Tibial nerve (tissue), 4 donors: ENCODE measurements around the gene SH2D3C. TPM values are rescaled to one million over a fixed set of nuclear protein-coding genes. Genes with fewer than 3 reads are reported as not detected.
"Not testable (repeated sequence)": the region's sequence is repeated elsewhere in the genome, so short reads cannot be mapped to it uniquely, and the experiment has no call there.

Experiments
- DNase-seq, 2 donors: peaks; one replicate each; pipeline ENCODE4 v3.0.0-alpha.2; 2019; ENCODE audit warnings: low spot score in 2 of 2
- H3K27ac ChIP-seq, 4 donors: fragments of 200-600 bp; sonication (generic) in 3 of 4; one replicate each; pipeline ENCODE4 v1.5.1; 2017 to 2019; ENCODE audit warnings: mild to moderate bottlenecking in 1 of 4
- H3K27me3 ChIP-seq, 2 donors: fragments of 200-600 bp; sonication (generic) in 1 of 2; one replicate each; pipeline versions ENCODE4 v1.5.1 to v1.6.0; 2017 to 2019
- H3K36me3 ChIP-seq, 3 donors: fragments of 200-600 bp; sonication (generic); one replicate each; pipeline ENCODE4 v1.5.1; 2018 to 2019
- H3K4me1 ChIP-seq, 4 donors: fragments of 200-600 bp; sonication (generic) in 3 of 4; one replicate each; pipeline ENCODE4 v1.5.1; 2017 to 2019
- H3K4me3 ChIP-seq, 4 donors: fragments of 200-600 bp; sonication (generic) in 3 of 4; one replicate each; pipeline ENCODE4 v1.5.1; 2017 to 2019; ENCODE audit warnings: mild to moderate bottlenecking in 1 of 4, moderate library complexity in 1 of 4
- H3K9me3 ChIP-seq, 4 donors: fragments of 200-600 bp; sonication (generic) in 3 of 4; one replicate each; pipeline ENCODE4 v1.5.1; 2017 to 2019
- EP300 ChIP-seq, 2 donors: sonication (generic); formaldehyde crosslinking; IDR thresholded peaks; one replicate each; pipeline ENCODE4 v1.6.1; 2017; ENCODE audit warnings: antibody characterized with exemption in 2 of 2, mild to moderate bottlenecking in 1 of 2
- POLR2A ChIP-seq, 2 donors: fragments of 450-650 bp; IDR thresholded peaks; one replicate each; pipeline ENCODE4 v1.6.1; 2017; ENCODE audit warnings: antibody characterized with exemption in 2 of 2, mild to moderate bottlenecking in 2 of 2, moderate library complexity in 2 of 2
- WGBS, 2 donors: methylation state at CpG; one replicate each; pipeline ENCODE4 v1.1.5; 2018; 5-methylcytosine and 5-hydroxymethylcytosine counted together
- total RNA-seq, 4 donors: library from RNA; depleted of rRNA; stranded (reverse); fragments of >200 nt; gene quantifications; one replicate each; pipeline ENCODE4 v1.1.0, GENCODE V29; 2016
- TF ChIP-seq, protein P1 (sequence below), 5 experiments: fragments of 200-600 bp in 3 of 5; fragments of 450-650 bp in 2 of 5; sonication (generic) in 3 of 5; IDR thresholded peaks; one replicate each; pipeline ENCODE4 v1.5.1; 2016 to 2019; ENCODE audit warnings: antibody characterized with exemption in 5 of 5, mild to moderate bottlenecking in 3 of 5, moderate library complexity in 2 of 5

The SH2D3C gene
- total RNA-seq, 4 donors from 2014 or later = 4.2 to 18.9 (median 13.4) TPM

DNA sequence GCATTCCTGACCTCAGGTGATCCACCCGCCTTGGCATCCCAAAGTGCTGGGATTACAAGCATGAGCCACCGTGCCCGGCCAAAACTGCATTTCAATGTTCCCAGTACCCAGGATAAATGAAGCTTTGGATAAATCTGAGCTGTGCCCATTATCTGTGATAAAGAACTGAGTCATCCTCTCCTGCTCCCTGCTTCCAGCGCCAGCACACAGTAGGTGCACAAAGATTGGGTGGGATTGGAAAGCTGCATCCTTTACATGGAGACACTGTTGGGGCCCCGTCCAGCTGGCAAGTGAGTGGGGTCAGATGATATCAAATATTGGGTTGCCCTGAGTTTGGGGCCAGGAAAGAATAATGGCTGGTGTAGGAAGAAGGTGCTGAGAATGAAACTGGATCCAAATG is 17.4 kb downstream of the SH2D3C start:
- H3K27ac ChIP-seq = no peak overlapping the region
- H3K27me3 ChIP-seq = peaks cover 0 to 27% of the 10 kb centered on the region in 2 donors
- no peaks in the 10 kb centered on the region for H3K9me3 ChIP-seq
- WGBS, 2 donors = 78 to 82% methylated on average over 5 of the region's 5 CpGs
- peaks cover 0 to 23% (median 0%) of the 10 kb centered on the region in 4 donors for H3K4me1 ChIP-seq
- TF ChIP-seq POLR2A (IDR thresholded peaks at IDR 0.05) (no peak), EP300 (IDR thresholded peaks at IDR 0.05) (no peak)
- TF ChIP-seq, protein P1, sequence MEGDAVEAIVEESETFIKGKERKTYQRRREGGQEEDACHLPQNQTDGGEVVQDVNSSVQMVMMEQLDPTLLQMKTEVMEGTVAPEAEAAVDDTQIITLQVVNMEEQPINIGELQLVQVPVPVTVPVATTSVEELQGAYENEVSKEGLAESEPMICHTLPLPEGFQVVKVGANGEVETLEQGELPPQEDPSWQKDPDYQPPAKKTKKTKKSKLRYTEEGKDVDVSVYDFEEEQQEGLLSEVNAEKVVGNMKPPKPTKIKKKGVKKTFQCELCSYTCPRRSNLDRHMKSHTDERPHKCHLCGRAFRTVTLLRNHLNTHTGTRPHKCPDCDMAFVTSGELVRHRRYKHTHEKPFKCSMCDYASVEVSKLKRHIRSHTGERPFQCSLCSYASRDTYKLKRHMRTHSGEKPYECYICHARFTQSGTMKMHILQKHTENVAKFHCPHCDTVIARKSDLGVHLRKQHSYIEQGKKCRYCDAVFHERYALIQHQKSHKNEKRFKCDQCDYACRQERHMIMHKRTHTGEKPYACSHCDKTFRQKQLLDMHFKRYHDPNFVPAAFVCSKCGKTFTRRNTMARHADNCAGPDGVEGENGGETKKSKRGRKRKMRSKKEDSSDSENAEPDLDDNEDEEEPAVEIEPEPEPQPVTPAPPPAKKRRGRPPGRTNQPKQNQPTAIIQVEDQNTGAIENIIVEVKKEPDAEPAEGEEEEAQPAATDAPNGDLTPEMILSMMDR (IDR thresholded peaks at IDR 0.05) = no peak
- no peak for DNase-seq
- H3K36me3 ChIP-seq = no peaks in the 10 kb centered on the region
- H3K4me3 ChIP-seq = no peak overlapping the region

DNA sequence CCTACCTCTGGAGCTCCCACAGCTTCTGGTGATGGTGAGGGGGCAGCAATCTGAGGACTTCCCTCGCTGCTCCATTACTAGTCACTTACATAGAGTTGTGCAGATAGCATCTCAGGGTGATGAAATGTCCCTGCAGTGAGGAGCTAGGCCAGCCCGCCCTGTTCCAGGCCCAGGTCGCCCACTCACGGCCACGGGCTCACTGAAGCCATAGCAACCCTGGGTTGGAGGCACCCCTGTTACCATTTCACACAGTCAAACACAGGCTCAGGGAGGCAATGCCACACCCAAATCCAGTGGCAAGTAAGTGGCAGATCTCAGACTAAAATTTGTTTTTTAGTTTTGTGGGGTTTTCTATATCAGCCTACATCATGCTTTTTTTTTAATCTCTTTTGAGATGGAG is 19.6 kb downstream of the SH2D3C start:
- H3K27me3 ChIP-seq = peaks cover 0 to 47% of the 10 kb centered on the region in 2 donors
- TF ChIP-seq, protein P1 (IDR thresholded peaks at IDR 0.05) = no peak
- TF ChIP-seq POLR2A (IDR thresholded peaks at IDR 0.05) (no peak), EP300 (IDR thresholded peaks at IDR 0.05) (no peak)
- WGBS, 2 donors = 90 to 91% methylated on average over 5 of the region's 5 CpGs

DNA sequence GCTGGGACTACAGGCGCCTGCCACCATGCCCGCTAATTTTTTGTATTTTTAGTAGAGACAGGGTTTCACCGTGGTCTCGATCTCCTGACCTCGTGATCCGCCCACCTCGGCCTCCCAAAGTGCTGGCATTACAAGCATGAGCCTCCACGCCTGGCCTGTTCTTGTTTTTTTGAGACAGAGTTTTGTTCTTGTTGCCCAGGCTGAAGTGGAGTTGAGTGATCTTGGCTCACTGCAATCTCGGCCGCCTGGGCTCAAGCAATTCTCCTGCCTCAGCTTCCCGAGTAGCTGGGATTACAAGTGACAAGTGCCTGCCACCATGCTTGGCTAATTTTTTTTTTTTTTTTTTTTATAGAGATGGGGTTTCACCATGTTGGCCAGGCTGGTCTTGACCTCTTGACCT is 21.7 kb downstream of the SH2D3C start:
- not testable (repeated sequence) for H3K4me3 ChIP-seq, H3K9me3 ChIP-seq, DNase-seq, H3K27ac ChIP-seq, H3K36me3 ChIP-seq
- Histone ChIP-seq H3K27me3 (peaks cover 0 to 51% of the 10 kb centered on the region in 2 donors), H3K4me1 (peaks cover 0 to 25% (median 0%) of the 10 kb centered on the region in 4 donors)
- WGBS, 2 donors = 77 to 79% methylated on average over 11 of the region's 11 CpGs

More for the DNA sequence above, 19.6 kb downstream of the SH2D3C start:
- no peak overlapping the region for H3K4me3 ChIP-seq
- peaks cover 0 to 34% (median 0%) of the 10 kb centered on the region in 4 donors for H3K4me1 ChIP-seq
- DNase-seq = no peak
- H3K9me3 ChIP-seq = no peaks in the 10 kb centered on the region
- no peak overlapping the region for H3K27ac ChIP-seq
- no peaks in the 10 kb centered on the region for H3K36me3 ChIP-seq

DNA sequence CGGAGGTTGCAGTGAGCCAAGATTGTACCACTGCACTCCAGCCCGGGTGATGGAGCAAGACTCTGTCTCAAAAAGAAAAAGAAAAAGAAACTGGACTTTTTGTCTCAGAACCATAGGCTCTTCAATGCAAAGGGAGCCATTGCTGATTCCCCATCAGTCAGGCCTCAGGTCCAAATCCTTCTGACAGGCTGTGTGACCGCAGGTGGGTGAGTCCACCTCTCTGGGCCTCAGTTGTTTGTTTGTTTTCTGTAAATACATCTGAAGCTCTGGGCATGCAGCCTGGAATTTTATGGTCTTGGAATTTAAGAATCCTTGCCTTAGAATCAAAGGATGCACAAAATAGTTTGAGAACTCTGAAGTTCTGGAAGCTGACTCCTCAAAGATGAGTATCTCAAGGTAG is 22.2 kb downstream of the SH2D3C start:
- 85 to 88% methylated on average over 3 of the region's 3 CpGs for WGBS, 2 donors
- Histone ChIP-seq H3K4me1 (peaks cover 0 to 19% (median 0%) of the 10 kb centered on the region in 4 donors), H3K4me3 (no peak overlapping the region), H3K27ac (no peak overlapping the region), H3K27me3 (peaks cover 0 to 48% of the 10 kb centered on the region in 2 donors), H3K9me3 (no peaks in the 10 kb centered on the region), H3K36me3 (peaks cover 0 to under 1% (median 0%) of the 10 kb centered on the region in 3 donors)
- TF ChIP-seq EP300 (IDR thresholded peaks at IDR 0.05) = no peak
- TF ChIP-seq, protein P1 (IDR thresholded peaks at IDR 0.05) = no peak
- TF ChIP-seq POLR2A (IDR thresholded peaks at IDR 0.05) = no peak
- DNase-seq = no peak

DNA sequence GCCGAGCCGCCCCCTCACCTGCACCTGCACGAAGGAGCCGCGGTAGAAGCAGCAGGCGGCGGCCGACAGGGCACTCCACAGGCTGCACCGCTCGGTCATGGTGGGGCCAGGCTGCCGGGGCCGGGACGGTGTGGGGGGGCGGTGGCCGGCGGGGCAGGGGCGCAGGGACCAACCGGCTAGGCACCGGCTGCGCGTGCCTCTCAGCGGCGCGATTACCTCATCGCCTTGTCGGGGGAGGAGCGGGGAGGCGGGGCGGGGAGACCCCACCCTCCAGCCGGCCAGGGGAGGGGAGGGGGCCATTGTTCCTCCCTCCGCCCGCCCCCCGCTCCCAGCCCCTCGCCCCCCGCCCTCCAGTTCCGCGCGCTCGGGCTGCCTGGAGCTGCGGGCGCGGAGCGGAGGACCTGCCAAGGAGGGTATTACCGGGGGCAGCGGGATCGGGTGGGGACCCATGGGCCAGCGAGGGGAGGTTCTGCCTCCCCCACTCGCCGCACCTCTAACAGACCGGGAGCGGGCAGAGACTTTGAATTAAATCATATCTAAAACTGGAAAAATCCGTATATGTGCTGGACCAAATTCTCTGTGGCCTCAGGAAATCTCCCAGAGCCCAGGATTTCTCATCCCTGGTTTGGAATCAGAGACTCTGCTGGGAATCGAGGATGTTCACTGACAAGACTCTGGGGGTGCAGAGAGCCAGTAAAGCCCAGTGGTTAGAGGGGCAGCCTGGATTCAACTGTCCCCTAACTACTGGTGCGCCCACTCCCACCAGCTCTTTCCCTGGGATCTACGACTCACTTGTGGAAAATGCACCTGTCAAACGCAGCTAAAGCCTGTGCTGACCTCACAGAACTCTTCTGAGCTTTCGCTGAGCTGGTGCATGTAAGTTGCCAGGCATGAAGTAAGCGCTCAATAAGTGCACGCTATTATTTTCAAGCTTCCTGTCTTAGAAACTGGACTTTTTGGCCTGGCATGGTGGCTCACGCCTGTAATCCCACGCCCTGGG is 23.1 kb downstream of the SH2D3C start:
- 43 to 68% methylated on average over 23 to 25 of the region's 61 CpGs for WGBS, 2 donors
- Histone ChIP-seq H3K36me3 (peaks cover 0 to 7% (median 0%) of the 10 kb centered on the region in 3 donors), H3K27ac (no peak overlapping the region), H3K4me1 (peaks cover 0 to 17% (median 0%) of the 10 kb centered on the region in 4 donors), H3K27me3 (peaks cover 0 to 45% of the 10 kb centered on the region in 2 donors), H3K9me3 (no peaks in the 10 kb centered on the region), H3K4me3 (no peak overlapping the region)
- TF ChIP-seq, protein P1 (IDR thresholded peaks at IDR 0.05) = no peak
- TF ChIP-seq POLR2A (IDR thresholded peaks at IDR 0.05) = no peak
- TF ChIP-seq EP300 (IDR thresholded peaks at IDR 0.05) = no peak
- DNase-seq = no peak
